ENCODE data around the gene NTSR1. TPM values are rescaled to one million over a fixed set of nuclear protein-coding genes. Genes with fewer than 3 reads are reported as not detected.

Gene NTSR1
- total RNA-seq, 4 donors from 2014 or later, result 0.06 to 0.09 TPM; not detected in 2

- WGBS, 2 donors, result 63 to 78% methylated on average over 9 to 14 of the region's 22 CpGs
- Histone ChIP-seq H3K9me3 (no peaks in the 10 kb centered on the region), H3K4me1 (peaks cover 0 to 12% (median 3%) of the 10 kb centered on the region in 3 donors), H3K4me3 (no peak overlapping the region), H3K27me3 (peaks cover 0 to 95% (median 0%) of the 10 kb centered on the region in 4 donors), H3K36me3 (no peaks in the 10 kb centered on the region), H3K27ac (no peak overlapping the region)
- intact Hi-C loops (cut with DNase I), result no loop called here
- no peak for DNase-seq
- TF ChIP-seq POLR2A (IDR thresholded peaks at IDR 0.05), result no peak
- TF ChIP-seq, protein P1, sequence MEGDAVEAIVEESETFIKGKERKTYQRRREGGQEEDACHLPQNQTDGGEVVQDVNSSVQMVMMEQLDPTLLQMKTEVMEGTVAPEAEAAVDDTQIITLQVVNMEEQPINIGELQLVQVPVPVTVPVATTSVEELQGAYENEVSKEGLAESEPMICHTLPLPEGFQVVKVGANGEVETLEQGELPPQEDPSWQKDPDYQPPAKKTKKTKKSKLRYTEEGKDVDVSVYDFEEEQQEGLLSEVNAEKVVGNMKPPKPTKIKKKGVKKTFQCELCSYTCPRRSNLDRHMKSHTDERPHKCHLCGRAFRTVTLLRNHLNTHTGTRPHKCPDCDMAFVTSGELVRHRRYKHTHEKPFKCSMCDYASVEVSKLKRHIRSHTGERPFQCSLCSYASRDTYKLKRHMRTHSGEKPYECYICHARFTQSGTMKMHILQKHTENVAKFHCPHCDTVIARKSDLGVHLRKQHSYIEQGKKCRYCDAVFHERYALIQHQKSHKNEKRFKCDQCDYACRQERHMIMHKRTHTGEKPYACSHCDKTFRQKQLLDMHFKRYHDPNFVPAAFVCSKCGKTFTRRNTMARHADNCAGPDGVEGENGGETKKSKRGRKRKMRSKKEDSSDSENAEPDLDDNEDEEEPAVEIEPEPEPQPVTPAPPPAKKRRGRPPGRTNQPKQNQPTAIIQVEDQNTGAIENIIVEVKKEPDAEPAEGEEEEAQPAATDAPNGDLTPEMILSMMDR (IDR thresholded peaks at IDR 0.05), result no peak
Observed at GRCh38 chr20:62762376-62762775, 53.7 kb downstream of the NTSR1 start.

DNA sequence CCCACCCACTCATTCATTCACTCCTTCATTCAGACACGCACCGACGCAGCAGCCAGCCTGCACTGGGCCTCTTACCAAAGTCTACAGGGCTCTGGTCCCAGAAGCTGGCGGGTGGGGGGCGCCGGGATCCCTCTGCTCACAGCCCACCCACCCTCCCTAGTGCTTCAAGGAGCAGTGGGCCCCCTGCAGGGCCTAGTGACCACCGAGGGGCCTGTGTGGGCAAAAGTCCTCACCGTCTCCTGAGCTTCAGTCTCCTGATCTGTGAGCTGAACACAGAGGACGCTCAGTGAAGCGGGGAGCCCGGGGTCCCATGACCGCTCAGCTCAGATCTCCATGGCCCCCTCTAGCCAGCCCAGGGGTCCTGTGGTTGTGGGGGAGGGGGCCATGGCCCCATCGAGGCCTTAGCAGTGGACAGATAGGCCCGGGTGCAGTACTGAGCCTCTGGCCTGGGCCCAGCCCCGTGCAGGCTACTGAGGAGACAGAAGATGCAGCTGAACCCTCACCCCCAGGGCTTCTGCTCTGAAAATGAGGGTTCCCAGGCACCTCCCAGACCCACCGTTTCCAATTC lies 54.2 kb downstream of the NTSR1 start:
- Histone ChIP-seq H3K9me3 (no peaks in the 10 kb centered on the region), H3K36me3 (no peaks in the 10 kb centered on the region), H3K4me1 (peaks cover 0 to 12% (median 3%) of the 10 kb centered on the region in 3 donors), H3K27ac (no peak overlapping the region), H3K4me3 (no peak overlapping the region), H3K27me3 (peaks cover 0 to 94% (median 0%) of the 10 kb centered on the region in 4 donors)
- DNase-seq, result no peak
- TF ChIP-seq, protein P1 (IDR thresholded peaks at IDR 0.05), result no peak
- no peak for TF ChIP-seq POLR2A (IDR thresholded peaks at IDR 0.05)
- intact Hi-C loops (cut with DNase I), result no loop called here
- 77 to 86% methylated on average over 4 of the region's 16 CpGs for WGBS, 2 donors

- H3K36me3 ChIP-seq, result no peaks in the 10 kb centered on the region
- 84 to 93% methylated on average over 2 to 3 of the region's 4 CpGs for WGBS, 2 donors
- H3K4me1 ChIP-seq, result peaks cover 0 to 14% (median 3%) of the 10 kb centered on the region in 3 donors
- no peak overlapping the region for H3K27ac ChIP-seq
- intact Hi-C loops (cut with DNase I), result no loop called here
- peaks cover 0 to 95% (median 0%) of the 10 kb centered on the region in 4 donors for H3K27me3 ChIP-seq
- TF ChIP-seq, protein P1 (IDR thresholded peaks at IDR 0.05), result no peak
- TF ChIP-seq POLR2A (IDR thresholded peaks at IDR 0.05), result no peak
- DNase-seq, result no peak
- no peak overlapping the region for H3K4me3 ChIP-seq
- H3K9me3 ChIP-seq, result no peaks in the 10 kb centered on the region
Observed at GRCh38 chr20:62763404-62763803, 54.8 kb downstream of the NTSR1 start.

- DNase-seq, result no peak
- intact Hi-C loops (cut with DNase I), result no loop called here
- peaks cover 0 to 95% (median 0%) of the 10 kb centered on the region in 4 donors for H3K27me3 ChIP-seq
- no peaks in the 10 kb centered on the region for H3K9me3 ChIP-seq
- no peaks in the 10 kb centered on the region for H3K36me3 ChIP-seq
- H3K4me3 ChIP-seq, result no peak overlapping the region
- TF ChIP-seq POLR2A (IDR thresholded peaks at IDR 0.05), result no peak
- WGBS, 2 donors, result 76% methylated on average over 2 of the region's 26 CpGs; no CpG with 5 or more reads in 1 of the 2 donors
- H3K27ac ChIP-seq, result no peak overlapping the region
- H3K4me1 ChIP-seq, result peaks cover 0 to 19% (median 3%) of the 10 kb centered on the region in 3 donors
Observed at GRCh38 chr20:62764156-62764935, 55.7 kb downstream of the NTSR1 start.

DNA sequence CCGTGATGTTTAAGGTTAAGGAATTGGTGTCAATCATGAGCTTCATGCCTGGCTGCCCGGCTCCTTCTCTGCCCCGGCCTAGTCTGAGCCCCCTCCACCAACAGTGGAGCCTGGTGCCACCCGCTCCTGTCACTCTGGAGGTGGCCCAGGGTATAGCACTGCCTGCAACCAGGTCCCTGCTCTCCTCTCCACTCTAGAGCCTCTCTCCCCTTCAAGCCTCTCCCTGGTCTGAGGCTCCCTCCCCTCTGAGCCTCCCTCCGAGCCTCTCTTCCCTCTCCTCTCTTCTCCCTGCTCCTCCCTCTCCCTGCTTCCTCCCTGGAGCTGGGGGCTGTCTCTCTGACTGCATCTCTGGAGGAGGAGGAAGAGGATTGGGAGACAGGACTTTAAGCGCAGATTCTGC lies 56.4 kb downstream of the NTSR1 start:
- H3K27ac ChIP-seq, result no peak overlapping the region
- DNase-seq, result no peak
- intact Hi-C loops (cut with DNase I), result no loop called here
- H3K4me1 ChIP-seq, result peaks cover 0 to 19% (median 3%) of the 10 kb centered on the region in 3 donors
- no peaks in the 10 kb centered on the region for H3K9me3 ChIP-seq
- WGBS, 2 donors, result 71 to 87% methylated on average over 5 to 6 of the region's 6 CpGs
- TF ChIP-seq, protein P1 (IDR thresholded peaks at IDR 0.05), result no peak
- no peak for TF ChIP-seq POLR2A (IDR thresholded peaks at IDR 0.05)
- no peaks in the 10 kb centered on the region for H3K36me3 ChIP-seq
- H3K27me3 ChIP-seq, result peaks cover 0 to 98% (median 0%) of the 10 kb centered on the region in 4 donors
- H3K4me3 ChIP-seq, result no peak overlapping the region
